ENCODE data around the gene KIDINS220. TPM values are rescaled to one million over a fixed set of nuclear protein-coding genes. Genes with fewer than 3 reads are reported as not detected.

KIDINS220 gene
- total and polyA plus RNA-seq, 2 of the 13 experiments (the other 11 are each of a cell fraction or from before 2014, with no cell fraction given), result 25.2 to 32.3 TPM

DNA sequence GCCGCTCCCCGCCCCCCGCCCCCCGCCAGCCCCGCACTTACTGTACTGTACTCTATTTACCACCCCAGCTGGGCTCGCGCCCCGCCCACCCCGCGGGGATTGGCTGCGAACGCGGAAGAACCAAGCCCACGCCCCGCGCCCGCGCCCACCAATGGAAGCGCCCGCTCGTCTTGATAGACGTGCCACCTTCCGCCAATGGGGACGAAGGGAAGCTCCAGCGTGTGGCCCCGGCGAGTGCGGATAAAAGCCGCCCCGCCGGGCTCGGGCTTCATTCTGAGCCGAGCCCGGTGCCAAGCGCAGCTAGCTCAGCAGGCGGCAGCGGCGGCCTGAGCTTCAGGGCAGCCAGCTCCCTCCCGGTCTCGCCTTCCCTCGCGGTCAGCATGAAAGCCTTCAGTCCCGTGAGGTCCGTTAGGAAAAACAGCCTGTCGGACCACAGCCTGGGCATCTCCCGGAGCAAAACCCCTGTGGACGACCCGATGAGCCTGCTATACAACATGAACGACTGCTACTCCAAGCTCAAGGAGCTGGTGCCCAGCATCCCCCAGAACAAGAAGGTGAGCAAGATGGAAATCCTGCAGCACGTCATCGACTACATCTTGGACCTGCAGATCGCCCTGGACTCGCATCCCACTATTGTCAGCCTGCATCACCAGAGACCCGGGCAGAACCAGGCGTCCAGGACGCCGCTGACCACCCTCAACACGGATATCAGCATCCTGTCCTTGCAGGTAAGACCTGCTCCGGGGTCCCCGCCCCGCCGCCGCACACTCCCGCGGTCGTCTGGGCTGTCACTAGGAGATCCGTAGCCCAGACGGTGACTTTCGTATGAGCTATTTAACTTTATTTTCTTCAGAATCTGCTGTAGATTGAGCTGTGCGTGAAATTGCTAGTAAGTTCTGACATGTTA, 155.4 kb downstream of the KIDINS220 start, which contains the start of gene ID2 (continued):
- TF ChIP-seq, protein P1, sequence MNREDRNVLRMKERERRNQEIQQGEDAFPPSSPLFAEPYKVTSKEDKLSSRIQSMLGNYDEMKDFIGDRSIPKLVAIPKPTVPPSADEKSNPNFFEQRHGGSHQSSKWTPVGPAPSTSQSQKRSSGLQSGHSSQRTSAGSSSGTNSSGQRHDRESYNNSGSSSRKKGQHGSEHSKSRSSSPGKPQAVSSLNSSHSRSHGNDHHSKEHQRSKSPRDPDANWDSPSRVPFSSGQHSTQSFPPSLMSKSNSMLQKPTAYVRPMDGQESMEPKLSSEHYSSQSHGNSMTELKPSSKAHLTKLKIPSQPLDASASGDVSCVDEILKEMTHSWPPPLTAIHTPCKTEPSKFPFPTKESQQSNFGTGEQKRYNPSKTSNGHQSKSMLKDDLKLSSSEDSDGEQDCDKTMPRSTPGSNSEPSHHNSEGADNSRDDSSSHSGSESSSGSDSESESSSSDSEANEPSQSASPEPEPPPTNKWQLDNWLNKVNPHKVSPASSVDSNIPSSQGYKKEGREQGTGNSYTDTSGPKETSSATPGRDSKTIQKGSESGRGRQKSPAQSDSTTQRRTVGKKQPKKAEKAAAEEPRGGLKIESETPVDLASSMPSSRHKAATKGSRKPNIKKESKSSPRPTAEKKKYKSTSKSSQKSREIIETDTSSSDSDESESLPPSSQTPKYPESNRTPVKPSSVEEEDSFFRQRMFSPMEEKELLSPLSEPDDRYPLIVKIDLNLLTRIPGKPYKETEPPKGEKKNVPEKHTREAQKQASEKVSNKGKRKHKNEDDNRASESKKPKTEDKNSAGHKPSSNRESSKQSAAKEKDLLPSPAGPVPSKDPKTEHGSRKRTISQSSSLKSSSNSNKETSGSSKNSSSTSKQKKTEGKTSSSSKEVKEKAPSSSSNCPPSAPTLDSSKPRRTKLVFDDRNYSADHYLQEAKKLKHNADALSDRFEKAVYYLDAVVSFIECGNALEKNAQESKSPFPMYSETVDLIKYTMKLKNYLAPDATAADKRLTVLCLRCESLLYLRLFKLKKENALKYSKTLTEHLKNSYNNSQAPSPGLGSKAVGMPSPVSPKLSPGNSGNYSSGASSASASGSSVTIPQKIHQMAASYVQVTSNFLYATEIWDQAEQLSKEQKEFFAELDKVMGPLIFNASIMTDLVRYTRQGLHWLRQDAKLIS (CRISPR knock-in tag; IDR thresholded peaks at IDR 0.05), result peak; percentile 99
- TF ChIP-seq, protein P2, sequence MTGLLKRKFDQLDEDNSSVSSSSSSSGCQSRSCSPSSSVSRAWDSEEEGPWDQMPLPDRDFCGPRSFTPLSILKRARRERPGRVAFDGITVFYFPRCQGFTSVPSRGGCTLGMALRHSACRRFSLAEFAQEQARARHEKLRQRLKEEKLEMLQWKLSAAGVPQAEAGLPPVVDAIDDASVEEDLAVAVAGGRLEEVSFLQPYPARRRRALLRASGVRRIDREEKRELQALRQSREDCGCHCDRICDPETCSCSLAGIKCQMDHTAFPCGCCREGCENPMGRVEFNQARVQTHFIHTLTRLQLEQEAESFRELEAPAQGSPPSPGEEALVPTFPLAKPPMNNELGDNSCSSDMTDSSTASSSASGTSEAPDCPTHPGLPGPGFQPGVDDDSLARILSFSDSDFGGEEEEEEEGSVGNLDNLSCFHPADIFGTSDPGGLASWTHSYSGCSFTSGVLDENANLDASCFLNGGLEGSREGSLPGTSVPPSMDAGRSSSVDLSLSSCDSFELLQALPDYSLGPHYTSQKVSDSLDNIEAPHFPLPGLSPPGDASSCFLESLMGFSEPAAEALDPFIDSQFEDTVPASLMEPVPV (CRISPR knock-in tag; IDR thresholded peaks at IDR 0.05), result peak; percentile 84; the same call in 1 of the 2 replicates
- peak; percentile 96 for TF ChIP-seq ETV6 (CRISPR knock-in tag; conservative IDR thresholded peaks at IDR 0.05)
- TF ChIP-seq, protein P3, sequence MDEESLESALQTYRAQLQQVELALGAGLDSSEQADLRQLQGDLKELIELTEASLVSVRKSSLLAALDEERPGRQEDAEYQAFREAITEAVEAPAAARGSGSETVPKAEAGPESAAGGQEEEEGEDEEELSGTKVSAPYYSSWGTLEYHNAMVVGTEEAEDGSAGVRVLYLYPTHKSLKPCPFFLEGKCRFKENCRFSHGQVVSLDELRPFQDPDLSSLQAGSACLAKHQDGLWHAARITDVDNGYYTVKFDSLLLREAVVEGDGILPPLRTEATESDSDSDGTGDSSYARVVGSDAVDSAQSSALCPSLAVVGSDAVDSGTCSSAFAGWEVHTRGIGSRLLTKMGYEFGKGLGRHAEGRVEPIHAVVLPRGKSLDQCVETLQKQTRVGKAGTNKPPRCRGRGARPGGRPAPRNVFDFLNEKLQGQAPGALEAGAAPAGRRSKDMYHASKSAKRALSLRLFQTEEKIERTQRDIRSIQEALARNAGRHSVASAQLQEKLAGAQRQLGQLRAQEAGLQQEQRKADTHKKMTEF (CRISPR knock-in tag; IDR thresholded peaks at IDR 0.05), result peak; percentile 85
- peak; percentile 91; the same call in 1 of the 2 replicates for TF ChIP-seq ZBTB49 (CRISPR knock-in tag; IDR thresholded peaks at IDR 0.05; ENCODE audit: borderline replicate concordance)
- TF ChIP-seq ERF (CRISPR knock-in tag; IDR thresholded peaks at IDR 0.05), result peak; percentile 99
- peak; percentile 80; the same call in 1 of the 2 replicates for TF ChIP-seq ZNF589 (CRISPR knock-in tag; conservative IDR thresholded peaks at IDR 0.05)
- TF ChIP-seq KDM6A (CRISPR knock-in tag; IDR thresholded peaks at IDR 0.05; ENCODE audit: low read depth), result no peak
- 0 out of 2 replicates have a peak, but pooled peaks have one; percentile 78 for TF ChIP-seq ZFP36L2 (CRISPR knock-in tag; IDR thresholded peaks at IDR 0.05)
- peak; percentile 99 for TF ChIP-seq GTF2F1 (IDR thresholded peaks at IDR 0.05; ENCODE audit: low read length)

All from HepG2 (cell line).